HG03354 (cell line): ENCODE results near the gene CLASRP.
A peak's percentile ranks its signal among the peaks of the same experiment; 100 is the strongest.

ENCODE experiments used
- ATAC-seq: cut with Tn5 transposase; IDR thresholded peaks from one replicate; pipeline ENCODE4 v1.9.1; 2021; ENCODE audit warnings: mild to moderate bottlenecking; ENCODE audit not compliant: unreplicated experiment, poor library complexity, severe bottlenecking

Gene CLASRP

GRCh38 chr19:45078390-45079062 is 39.7 kb downstream of the CLASRP start:
- ATAC-seq = no peak

DNA sequence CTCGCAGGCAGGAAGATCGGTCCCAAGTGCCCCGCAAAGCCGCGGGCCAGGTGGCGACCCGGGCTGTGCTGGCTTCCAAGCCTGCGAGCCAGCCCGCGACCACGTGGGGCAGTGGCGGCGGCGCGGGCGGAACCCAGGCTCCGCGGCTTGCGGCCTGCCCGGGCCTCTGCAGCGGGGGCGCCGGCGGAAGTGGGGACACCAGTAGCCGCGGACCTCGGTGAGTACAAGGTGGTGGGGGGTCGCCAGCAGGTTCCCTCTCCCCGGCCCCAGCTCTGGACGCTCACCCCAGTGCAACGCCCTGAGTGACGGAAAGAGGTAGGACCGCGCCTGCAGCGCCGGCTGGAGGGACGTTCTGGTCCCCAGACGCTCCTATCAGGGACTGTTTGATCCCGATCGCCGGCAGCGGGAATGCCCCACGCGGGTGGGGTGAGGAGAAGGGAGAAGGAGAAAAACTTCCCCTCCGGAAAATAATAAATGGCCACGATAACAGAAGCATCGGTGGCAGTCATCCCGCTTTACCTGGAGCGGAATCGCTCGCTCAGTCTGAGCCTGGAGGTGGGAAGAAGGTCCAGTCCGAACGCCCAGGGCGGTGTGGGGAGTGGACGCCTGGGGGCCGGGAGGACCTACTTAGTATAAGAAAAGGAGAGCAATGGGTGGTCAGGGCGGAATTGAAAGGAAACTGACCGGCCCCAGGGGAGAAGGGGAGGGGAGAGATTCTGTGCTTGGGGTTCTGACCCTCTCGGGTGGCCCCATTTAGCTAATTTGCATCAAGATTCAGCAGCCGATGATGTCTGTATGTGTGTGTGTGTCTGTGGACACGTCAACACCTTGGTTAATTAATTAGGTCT is 40.4 kb downstream of the CLASRP start, which contains the start of gene GEMIN7:
TSS of gene GEMIN7 (plus strand) at position 198 of the 848 bp plus-strand sequence. CDS start 10,855 bp downstream, outside the sequence.
- ATAC-seq = peak; percentile 38

GRCh38 chr19:45079911-45080370 is 41.1 kb downstream of the CLASRP start:
- ATAC-seq = no peak

GRCh38 chr19:45082170-45082569 is 43.3 kb downstream of the CLASRP start:
- ATAC-seq = no peak

DNA sequence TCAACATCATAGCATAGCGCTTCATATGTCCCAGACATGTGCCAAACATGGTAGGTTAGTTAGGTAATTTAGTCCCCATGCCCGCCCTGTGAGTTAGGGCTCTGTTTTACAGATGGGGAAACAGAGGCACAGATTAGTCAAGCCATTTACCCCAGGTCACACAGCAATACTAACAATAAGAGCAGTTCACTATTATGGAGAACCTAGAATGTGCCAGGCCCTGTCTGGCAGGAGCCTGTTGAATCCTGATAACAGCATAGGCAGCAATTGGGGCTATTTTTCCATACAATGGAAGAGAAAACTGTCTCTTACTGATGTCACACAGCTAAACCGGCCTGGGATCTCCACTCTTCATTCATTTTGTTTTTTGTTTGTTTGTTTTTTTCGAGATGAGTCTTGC is 47.6 kb downstream of the CLASRP start:
- no peak for ATAC-seq

DNA sequence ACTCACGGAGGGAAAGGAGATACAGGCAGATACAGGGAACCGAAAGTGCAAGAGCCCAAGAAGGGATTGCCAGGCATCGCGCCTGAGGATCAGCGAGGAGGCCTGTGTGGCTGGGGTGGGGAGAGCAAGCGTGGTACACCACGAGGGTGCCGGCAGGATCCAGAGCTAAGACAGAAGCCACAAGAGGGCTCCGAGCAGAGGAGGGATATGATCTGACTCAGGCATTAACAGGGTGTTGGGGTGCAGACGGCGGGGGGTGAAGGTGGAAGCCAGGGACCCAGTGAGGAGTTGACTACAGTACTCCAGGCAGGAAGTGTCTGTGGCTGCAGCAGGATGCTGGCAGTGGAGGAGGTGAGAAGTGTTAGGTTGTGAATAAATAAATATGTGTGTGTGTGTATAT is 48.7 kb downstream of the CLASRP start:
- ATAC-seq = no peak

DNA sequence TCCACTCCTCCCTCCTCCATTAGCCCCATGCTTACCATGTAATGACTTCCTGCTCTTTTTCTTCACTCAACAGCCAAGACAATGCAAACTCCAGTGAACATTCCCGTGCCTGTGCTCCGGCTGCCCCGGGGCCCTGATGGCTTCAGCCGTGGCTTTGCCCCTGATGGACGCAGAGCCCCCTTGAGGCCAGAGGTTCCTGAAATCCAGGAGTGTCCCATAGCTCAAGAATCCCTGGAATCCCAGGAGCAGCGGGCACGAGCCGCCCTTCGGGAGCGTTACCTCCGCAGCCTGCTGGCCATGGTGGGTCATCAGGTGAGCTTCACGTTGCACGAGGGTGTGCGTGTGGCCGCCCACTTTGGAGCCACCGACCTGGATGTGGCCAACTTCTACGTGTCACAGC is 51.2 kb downstream of the CLASRP start:
- ATAC-seq = no peak

DNA sequence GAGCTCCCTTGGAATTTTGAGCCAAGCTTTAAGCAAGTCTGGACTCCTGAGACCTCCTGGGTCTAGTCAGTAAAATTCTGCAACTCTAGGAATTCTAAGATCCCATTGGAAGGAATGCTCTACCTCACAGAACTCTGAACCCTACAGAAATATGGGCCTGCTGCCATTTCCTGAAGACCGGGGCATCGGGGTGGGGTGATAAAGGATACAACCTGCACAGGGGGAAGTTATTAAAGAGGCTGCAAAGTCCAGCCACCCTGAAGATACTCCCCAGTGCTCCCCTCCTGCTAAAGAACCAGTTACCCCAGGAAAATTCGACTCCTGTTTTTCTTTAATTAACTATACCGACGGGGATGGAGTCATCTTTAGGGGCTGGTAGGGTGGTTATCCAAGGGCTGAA is 51.8 kb downstream of the CLASRP start:
- no peak for ATAC-seq

DNA sequence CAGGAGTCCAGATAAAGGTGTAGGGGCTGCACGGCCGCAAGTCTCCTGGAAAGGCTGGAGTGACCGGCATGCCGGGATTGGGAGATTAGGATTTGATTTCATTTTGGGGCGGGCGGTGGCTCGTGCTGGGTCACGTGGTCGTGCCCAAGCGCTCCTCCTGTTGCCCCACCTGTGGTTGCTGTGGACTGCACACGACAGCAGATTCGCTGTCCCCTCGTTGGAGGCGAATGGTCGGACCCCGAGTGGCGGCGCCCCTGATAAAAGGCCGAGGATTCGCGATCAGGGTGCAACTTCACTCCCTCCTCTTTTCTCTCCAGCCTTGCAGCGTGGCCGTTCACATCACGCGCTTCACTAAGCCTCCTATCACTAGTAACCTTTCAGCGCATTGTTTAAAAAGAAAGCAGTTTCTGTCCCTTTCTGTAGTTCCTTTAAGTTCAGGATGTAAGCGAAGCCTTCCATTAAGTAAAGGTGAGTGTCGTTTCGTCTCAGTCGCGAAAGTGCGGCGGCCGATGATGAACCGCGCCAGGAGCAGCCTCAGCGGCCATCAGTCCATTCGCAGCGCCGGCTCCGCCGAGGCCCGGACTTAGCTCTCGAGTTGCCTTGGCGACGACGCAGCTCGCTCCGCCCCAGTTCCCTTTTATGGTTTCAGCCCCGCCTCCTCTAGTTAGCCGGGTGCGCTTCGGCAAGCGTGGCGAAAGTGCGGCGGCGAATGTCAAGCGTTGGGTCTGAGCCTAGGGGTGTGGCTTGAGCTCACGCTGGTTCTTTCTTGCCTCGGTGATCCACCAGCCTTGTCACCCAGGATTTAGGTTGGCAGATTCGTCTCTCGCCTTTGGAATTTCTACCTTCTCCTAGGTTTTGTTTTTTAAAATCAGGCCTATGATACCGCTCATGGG is 52.4 kb downstream of the CLASRP start:
- peak; percentile 67 for ATAC-seq

DNA sequence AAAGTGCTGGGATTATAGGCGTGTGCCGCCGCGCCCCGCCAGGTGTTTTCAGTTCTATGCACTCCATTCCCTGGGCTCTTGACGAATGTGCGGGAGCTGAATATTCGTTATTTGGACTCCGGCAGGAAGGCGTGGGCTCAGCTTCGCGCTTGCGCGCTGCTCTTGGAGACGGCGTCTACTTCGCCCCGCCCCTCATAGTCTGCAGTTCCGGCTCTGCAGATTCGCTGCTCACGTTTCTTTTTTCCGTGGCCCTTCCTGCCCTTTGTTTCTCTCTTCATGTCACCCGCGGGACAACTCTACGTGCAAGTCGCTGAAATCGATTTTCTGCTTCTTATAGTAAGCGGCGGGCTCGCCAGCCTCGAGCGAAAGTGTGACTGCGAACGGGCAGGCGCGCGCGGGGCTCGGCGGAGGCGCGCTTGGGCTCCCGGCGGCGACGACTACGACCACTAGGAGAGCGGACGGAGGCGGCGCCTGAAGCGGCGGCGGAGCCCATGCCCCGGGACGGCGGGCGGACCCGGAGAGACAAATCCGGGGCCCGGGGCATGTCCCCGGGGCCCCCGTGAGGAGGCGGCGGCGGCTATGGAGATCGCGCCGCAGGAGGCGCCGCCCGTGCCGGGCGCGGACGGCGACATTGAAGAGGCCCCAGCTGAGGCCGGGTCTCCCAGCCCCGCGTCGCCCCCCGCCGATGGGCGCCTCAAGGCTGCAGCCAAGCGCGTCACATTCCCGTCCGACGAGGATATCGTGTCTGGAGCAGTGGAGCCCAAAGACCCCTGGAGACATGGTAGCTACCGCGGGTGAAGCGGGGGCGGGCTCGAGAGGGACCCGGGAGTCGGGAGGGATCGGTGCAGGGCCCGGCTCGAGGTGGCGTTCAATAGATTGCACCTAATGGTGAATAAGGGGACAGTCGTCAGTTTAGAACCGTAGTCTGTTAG is 54.2 kb downstream of the CLASRP start, which contains the start of gene PPP1R37:
TSS of gene PPP1R37 (plus strand) at position 433 of the 932 bp plus-strand sequence. CDS start at position 580, 147 bp downstream.
- ATAC-seq = peak; percentile 72

GRCh38 chr19:45094137-45094536 is 55.3 kb downstream of the CLASRP start:
- ATAC-seq = no peak

DNA sequence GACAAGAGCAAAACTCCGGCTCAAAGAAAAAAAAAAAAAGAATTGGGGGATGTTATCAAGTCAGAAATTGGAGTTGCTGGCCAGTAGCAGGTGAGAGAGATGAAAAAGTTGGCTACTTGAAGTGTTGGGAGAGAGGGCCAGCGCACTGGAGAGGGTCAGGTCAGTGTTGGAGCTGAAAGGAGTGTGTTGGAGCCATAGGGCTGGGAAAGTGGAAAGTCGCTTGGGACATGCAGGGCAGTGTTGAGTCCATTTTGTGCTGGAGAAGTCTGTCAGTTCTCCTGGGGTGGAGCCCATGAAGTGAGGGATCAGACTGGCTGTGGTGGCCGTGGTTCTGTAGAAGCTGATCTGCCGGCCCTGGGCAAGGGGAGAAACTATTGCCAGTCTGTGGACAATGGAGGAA is 55.9 kb downstream of the CLASRP start:
- no peak for ATAC-seq

DNA sequence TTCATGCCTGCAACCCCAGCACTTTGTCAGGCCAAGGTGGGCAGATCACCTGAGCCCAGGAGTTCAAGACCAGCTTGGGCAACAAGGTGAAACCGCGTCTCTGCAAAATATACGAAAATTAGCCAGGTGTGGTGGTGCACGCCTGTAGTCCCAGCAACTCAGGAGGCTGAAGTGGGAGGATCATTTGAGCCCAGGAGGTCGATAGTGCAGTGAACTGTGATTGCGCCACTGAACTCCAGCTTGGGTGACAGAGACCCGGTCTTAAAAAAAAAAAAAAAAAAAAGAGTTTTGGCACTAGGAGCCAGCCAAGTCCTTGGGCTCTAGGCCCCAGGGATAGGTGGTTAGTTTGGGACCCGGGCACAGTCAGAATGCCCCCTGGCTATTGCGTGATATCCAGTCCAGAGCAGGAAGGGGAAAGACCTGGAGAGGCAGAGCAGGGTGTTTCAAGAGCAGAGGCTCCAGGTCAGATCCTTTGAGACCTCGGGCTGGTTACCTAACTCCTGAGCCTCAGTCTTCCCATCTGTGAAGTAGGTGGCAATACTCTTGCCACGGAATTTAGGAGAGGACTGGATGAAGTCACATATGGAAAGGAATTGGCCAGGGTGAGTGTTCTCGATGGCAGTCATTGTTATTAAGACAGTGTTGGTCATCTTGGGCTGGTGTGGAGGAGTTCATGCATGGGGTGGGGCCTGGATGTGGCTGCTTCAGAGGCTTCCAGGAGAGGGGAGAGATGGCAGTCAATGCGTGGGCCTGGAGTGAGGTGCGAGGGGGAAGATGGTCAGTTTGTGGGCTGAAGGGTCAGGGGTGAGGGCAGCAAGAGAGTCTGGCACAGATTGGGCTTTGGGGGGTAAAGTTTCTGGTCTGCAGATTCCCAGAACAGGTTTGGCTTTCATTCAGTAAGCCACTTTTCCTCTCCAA is 56.9 kb downstream of the CLASRP start:
- no peak for ATAC-seq

- ATAC-seq = no peak
Observed at GRCh38 chr19:45096700-45097099, 57.9 kb downstream of the CLASRP start.

DNA sequence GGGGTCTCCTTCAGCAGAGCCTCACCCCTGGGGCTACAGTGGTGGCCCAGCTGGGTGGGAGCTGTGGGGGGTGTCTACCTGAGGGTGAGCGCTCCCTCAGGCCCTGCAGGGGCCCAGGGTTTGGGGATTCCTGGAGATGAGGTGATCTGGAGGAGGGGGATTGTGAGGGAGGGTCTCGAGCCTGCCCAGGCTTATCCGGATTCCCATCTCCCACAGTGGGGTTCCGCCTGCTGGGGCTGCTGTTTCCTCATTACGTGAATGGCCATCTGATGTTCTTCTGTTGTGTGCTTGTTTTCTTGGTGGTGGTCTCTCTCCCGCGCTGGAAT is 58.6 kb downstream of the CLASRP start:
- ATAC-seq = no peak

DNA sequence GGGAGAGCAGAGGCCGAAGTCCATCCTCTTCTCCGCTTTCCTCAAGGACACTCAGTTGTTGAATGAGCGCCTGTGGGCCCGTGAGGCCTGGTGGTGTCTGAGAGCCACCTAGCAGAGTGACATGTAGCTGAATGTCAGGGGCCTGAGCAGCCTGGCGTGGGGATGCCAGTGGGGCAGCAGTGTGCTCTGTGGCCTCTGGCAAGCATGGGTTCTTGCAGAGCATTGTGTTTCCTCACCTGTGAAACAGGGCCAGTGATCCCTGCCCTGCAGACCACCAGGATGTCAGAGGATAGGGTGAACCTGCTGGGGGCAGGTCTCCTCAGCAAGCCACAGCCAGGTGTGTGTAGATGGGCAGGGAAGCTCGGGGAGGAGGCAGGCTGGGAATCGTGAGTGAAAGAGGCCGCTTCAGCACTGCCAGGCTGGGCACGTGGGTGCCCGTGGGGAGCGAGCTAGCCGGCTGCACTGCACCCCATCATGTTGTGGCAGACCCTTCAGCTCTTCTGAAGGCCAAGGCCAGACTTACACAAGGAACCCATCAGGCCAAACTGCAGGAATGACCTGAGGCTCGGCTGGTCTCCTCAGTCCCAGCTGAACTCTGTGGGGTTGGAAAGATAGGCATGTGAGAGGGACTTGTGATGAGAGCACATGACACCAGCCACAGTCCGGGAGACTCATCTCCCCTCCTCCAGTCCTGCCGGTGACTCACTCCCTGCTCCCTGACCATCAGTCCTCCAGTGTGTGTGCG is 59.1 kb downstream of the CLASRP start:
- ATAC-seq = no peak
